ENCODE data around the gene CARMIL1. TPM values are rescaled to one million over a fixed set of nuclear protein-coding genes. Genes with fewer than 3 reads are reported as not detected.

The CARMIL1 gene
- total RNA-seq, 2 experiments from 2014 or later: 3.9 to 4.7 TPM

DNA sequence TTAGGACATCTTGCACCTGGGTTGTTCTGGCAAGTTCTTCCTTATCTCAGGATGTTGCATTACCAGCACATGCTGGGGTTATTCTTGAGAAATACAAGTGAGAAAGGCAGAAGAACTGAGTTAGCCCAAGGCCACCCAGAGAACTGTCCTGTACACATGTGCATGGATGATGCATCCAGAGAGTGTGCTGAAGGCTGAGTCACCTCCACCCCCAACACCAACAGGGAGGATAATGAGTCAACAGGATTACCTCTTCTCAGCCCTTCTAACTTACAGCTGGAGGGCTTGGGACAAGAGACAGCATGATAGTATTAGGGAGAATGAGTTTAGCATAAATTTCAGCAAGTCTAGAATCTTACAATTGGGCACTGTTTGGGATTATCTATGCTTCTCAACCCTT is 381.3 kb downstream of the CARMIL1 start:
- Histone ChIP-seq H3K4me1 (ENCODE audit: insufficient read depth, low read length) (no peaks in the 10 kb centered on the region), H3K27me3 (ENCODE audit: control insufficient read depth in 1 of 2, insufficient read depth in 2 of 2, low read length in 2 of 2) (peaks cover 18 to 20% of the 10 kb centered on the region in 2 experiments), H3K9me3 (ENCODE audit: control insufficient read depth in 1 of 2, insufficient read depth in 1 of 2, low read length in 2 of 2) (no peaks in the 10 kb centered on the region), H3K27ac (ENCODE audit: low read depth in 1 of 2, low read length in 2 of 2) (no peak overlapping the region), H3K36me3 (ENCODE audit: insufficient read depth, low read length) (no peaks in the 10 kb centered on the region), H3K4me3 (ENCODE audit: low read length) (no peak overlapping the region)
- Mint-ChIP-seq H3K27ac (no peak overlapping the region), H3K27me3 (peaks cover 81% of the 10 kb centered on the region), H3K4me3 (no peak overlapping the region), H3K4me1 (ENCODE audit: low read depth) (no peaks in the 10 kb centered on the region), H3K36me3 (ENCODE audit: low read depth) (no peaks in the 10 kb centered on the region), H3K9me3 (no peaks in the 10 kb centered on the region)
- ATAC-seq (ENCODE audit: poor library complexity) (no peak), DNase-seq (no peak)
- ChIA-PET POLR2A (no interaction called here), CTCF (no interaction called here)
- intact Hi-C loops (cut with DNase I, micrococcal nuclease): no loop called here
- TF ChIP-seq, protein P1, sequence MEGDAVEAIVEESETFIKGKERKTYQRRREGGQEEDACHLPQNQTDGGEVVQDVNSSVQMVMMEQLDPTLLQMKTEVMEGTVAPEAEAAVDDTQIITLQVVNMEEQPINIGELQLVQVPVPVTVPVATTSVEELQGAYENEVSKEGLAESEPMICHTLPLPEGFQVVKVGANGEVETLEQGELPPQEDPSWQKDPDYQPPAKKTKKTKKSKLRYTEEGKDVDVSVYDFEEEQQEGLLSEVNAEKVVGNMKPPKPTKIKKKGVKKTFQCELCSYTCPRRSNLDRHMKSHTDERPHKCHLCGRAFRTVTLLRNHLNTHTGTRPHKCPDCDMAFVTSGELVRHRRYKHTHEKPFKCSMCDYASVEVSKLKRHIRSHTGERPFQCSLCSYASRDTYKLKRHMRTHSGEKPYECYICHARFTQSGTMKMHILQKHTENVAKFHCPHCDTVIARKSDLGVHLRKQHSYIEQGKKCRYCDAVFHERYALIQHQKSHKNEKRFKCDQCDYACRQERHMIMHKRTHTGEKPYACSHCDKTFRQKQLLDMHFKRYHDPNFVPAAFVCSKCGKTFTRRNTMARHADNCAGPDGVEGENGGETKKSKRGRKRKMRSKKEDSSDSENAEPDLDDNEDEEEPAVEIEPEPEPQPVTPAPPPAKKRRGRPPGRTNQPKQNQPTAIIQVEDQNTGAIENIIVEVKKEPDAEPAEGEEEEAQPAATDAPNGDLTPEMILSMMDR (IDR thresholded peaks at IDR 0.05): no peak

DNA sequence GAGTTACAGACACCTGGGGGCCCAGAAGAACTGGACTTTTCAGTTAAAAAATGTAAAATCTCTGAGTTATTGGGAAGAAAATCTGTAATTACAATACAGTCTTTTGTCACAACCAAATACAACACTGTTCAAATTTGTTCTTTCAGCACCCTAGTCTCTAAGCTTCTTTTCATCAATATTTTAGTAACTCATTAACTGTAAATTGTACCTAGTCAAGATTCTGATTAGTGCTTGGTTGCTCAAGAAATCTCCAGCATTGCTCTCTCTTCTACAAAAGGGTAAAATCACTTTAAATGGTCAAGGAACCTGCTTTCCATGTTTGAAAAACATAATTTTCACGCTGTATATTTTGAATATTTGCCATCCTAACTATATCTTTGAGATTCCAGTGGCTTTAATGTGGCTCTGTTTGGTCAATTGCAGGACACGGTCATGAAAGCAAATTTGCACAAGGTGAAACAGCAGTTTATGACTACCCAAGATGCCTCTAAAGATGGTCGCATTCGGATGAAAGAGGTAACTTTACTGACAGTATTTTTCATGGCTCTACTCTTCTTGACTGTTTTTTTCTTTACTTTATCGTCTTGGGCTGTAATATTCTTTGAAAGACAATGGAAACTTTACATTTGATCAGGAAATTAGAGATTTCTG is 382.1 kb downstream of the CARMIL1 start:
- H3K36me3 Mint-ChIP-seq (ENCODE audit: low read depth): no peaks in the 10 kb centered on the region
- CTCF ChIA-PET: no interaction called here
- Histone ChIP-seq H3K9me3 (ENCODE audit: control insufficient read depth in 1 of 2, insufficient read depth in 1 of 2, low read length in 2 of 2) (no peaks in the 10 kb centered on the region), H3K36me3 (ENCODE audit: insufficient read depth, low read length) (no peaks in the 10 kb centered on the region), H3K27me3 (ENCODE audit: control insufficient read depth in 1 of 2, insufficient read depth in 2 of 2, low read length in 2 of 2) (peaks cover 15 to 16% of the 10 kb centered on the region in 2 experiments), H3K4me3 (ENCODE audit: low read length) (no peak overlapping the region), H3K27ac (ENCODE audit: low read depth in 1 of 2, low read length in 2 of 2) (no peak overlapping the region), H3K4me1 (ENCODE audit: insufficient read depth, low read length) (no peaks in the 10 kb centered on the region)
- H3K27ac Mint-ChIP-seq: no peak overlapping the region
- TF ChIP-seq, protein P1 (IDR thresholded peaks at IDR 0.05): no peak
- ATAC-seq (ENCODE audit: poor library complexity): no peak
- H3K4me3 Mint-ChIP-seq: no peak overlapping the region
- H3K4me1 Mint-ChIP-seq (ENCODE audit: low read depth): no peaks in the 10 kb centered on the region
- DNase-seq: no peak
- intact Hi-C loops (cut with DNase I, micrococcal nuclease): no loop called here
- no peaks in the 10 kb centered on the region for H3K9me3 Mint-ChIP-seq
- peaks cover 77% of the 10 kb centered on the region for H3K27me3 Mint-ChIP-seq
- POLR2A ChIA-PET: no interaction called here

DNA sequence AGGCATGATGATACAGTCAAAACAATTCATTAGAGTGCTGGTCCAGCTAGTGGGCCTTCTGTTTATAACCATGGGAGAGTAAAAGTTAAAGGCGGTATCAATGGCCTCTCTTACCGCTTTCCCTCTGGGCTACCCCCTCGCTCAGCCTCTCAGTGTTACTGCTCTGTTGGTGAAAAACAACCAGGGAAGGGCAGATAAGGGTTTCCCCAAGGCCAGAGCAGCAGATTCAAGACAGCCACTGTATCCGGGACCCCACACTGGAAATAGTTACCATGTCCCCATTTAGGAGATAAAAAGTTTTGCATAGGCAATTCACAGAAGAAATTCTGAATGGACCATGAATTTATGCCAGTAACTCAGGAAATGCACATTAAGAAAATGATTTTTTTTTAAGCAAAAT is 386.3 kb downstream of the CARMIL1 start:
- peaks cover 60% of the 10 kb centered on the region for H3K27me3 Mint-ChIP-seq
- intact Hi-C loops (cut with DNase I, micrococcal nuclease): no loop called here
- no peaks in the 10 kb centered on the region for H3K9me3 ChIP-seq (ENCODE audit: control insufficient read depth in 1 of 2, insufficient read depth in 1 of 2, low read length in 2 of 2)
- H3K9me3 Mint-ChIP-seq: no peaks in the 10 kb centered on the region
- ChIA-PET CTCF (no interaction called here), POLR2A (no interaction called here)
- no peak overlapping the region for H3K4me3 ChIP-seq (ENCODE audit: low read length)
- ATAC-seq (ENCODE audit: poor library complexity): no peak
- H3K4me1 Mint-ChIP-seq (ENCODE audit: low read depth): no peaks in the 10 kb centered on the region
- no peak overlapping the region for H3K4me3 Mint-ChIP-seq
- peaks cover 7 to 11% of the 10 kb centered on the region in 2 experiments for H3K27me3 ChIP-seq (ENCODE audit: control insufficient read depth in 1 of 2, insufficient read depth in 2 of 2, low read length in 2 of 2)
- H3K4me1 ChIP-seq (ENCODE audit: insufficient read depth, low read length): no peaks in the 10 kb centered on the region
- H3K27ac ChIP-seq (ENCODE audit: low read depth in 1 of 2, low read length in 2 of 2): no peak overlapping the region
- no peaks in the 10 kb centered on the region for H3K36me3 Mint-ChIP-seq (ENCODE audit: low read depth)
- DNase-seq: no peak
- no peak overlapping the region for H3K27ac Mint-ChIP-seq
- H3K36me3 ChIP-seq (ENCODE audit: insufficient read depth, low read length): no peaks in the 10 kb centered on the region
- TF ChIP-seq, protein P1 (IDR thresholded peaks at IDR 0.05): no peak

Data from CD4-positive, alpha-beta T cell (primary cell).